GM21515 (cell line): ENCODE measurements around the gene AP3M1.

Experiments used
- ATAC-seq: cut with Tn5 transposase; IDR thresholded peaks from one replicate; pipeline ENCODE4 v1.9.1; 2021; ENCODE audit not compliant: unreplicated experiment

AP3M1 gene

GRCh38 chr10:74117738-74118137 lies 32.9 kb downstream of the AP3M1 start:
- no peak for ATAC-seq

- no peak for ATAC-seq
These were observed 36.6 kb downstream of the AP3M1 start for GRCh38 chr10:74114041-74114448.

- no peak for ATAC-seq
These were observed 37.1 kb downstream of the AP3M1 start for GRCh38 chr10:74113546-74113945.

- no peak for ATAC-seq
These were observed 38.8 kb downstream of the AP3M1 start for GRCh38 chr10:74111799-74112198.

GRCh38 chr10:74110120-74110519 lies 40.5 kb downstream of the AP3M1 start:
- no peak for ATAC-seq

GRCh38 chr10:74109452-74109851 lies 41.2 kb downstream of the AP3M1 start:
- ATAC-seq, result no peak

GRCh38 chr10:74107391-74107790 lies 43.2 kb downstream of the AP3M1 start:
- ATAC-seq, result no peak

GRCh38 chr10:74104996-74105395 lies 45.6 kb downstream of the AP3M1 start:
- no peak for ATAC-seq

- no peak for ATAC-seq
These were observed 46.1 kb downstream of the AP3M1 start for GRCh38 chr10:74104480-74104879.

- no peak for ATAC-seq
These were observed 46.9 kb downstream of the AP3M1 start for GRCh38 chr10:74103560-74104258.

- no peak for ATAC-seq
These were observed 50.8 kb downstream of the AP3M1 start for GRCh38 chr10:74099836-74100235.

- no peak for ATAC-seq
These were observed 51.2 kb downstream of the AP3M1 start for GRCh38 chr10:74099420-74099819.

GRCh38 chr10:74097776-74098175 lies 52.9 kb downstream of the AP3M1 start:
- no peak for ATAC-seq

- peak; percentile 85 for ATAC-seq
These were observed 53.9 kb downstream of the AP3M1 start for GRCh38 chr10:74096777-74097176.

- no peak for ATAC-seq
These were observed 56.4 kb downstream of the AP3M1 start for GRCh38 chr10:74094231-74094630.

- no peak for ATAC-seq
These were observed 57.0 kb downstream of the AP3M1 start for GRCh38 chr10:74093530-74094164.

- no peak for ATAC-seq
These were observed 58.3 kb downstream of the AP3M1 start for GRCh38 chr10:74092372-74092771.

GRCh38 chr10:74088722-74089121 lies 61.9 kb downstream of the AP3M1 start:
- ATAC-seq, result no peak

- no peak for ATAC-seq
These were observed 64.3 kb downstream of the AP3M1 start for GRCh38 chr10:74086317-74086716.

- ATAC-seq, result peak; percentile 79
These were observed 65.7 kb downstream of the AP3M1 start for GRCh38 chr10:74084955-74085354.

GRCh38 chr10:74083304-74083703 lies 67.3 kb downstream of the AP3M1 start:
- no peak for ATAC-seq

GRCh38 chr10:74081941-74082718 lies 68.5 kb downstream of the AP3M1 start:
- no peak for ATAC-seq
